DMS153 treated with DMSO at 0.1 percent for 48 hours (cell line): ENCODE measurements around the gene IARS1.

Experiments
- DNase-seq: peaks from one replicate; lab custom pipeline; 2025; ENCODE audit not compliant: unreplicated experiment; lab: John Stamatoyannopoulos, UW

Gene IARS1

DNA sequence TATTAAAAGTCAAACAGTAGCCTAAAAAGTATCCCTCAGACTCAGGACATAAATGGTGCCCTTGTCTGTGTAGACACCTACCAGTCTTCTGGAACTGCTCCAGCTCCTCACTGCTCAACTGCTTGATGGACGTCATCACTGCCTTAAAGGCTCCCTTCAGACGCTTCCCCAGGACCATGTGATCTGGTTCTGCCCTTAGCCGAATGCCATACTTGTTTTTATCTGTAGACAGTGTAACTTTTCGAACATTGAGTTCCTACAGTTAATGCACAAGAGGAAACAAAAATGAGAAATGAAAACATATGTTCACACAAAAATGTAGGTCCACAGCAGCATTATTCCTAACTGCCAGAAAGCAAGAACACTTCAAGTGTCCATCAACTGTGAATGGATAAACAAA is 46.2 kb downstream of the IARS1 start:
- no peak for DNase-seq

DNA sequence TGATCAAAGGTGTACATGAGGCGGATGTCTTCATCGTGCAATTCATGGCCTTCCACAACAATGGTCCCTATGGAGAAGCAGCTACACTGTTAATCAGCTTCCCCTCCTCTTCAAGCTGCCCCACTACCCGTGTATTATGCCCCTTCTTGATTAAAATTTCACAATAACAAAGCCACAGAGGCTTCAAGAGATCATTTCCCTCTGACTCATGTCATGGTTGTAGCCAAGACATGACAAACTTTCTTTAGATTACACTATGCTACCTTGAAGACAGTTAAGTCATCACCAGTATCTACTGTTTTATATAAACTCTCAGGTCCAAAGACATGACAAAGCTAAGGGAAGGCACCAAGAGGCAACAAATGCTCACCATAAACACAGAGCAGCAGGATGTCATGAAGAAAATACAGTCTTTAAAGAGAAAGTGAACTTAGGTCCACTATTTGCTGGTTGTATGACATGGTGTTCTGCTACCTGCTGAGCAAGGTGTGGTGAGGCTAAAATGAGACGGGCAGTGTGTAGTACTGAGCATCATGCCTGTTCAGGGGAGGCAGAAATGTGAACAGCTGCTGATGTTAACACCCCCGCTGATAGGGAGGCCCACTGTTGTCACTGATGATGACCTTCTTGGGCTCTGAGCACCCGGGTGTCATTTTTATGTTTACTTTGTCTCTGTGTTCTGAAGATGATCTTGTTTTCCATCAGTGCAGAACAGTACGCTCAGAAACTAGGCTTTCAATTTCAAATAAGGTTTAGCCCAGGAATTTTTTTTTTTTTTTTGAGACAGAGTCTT is 48.3 kb downstream of the IARS1 start:
- DNase-seq, result no peak
